Glutamatergic neuron (in vitro differentiated cells): ENCODE measurements around the gene CCR7. TPM values are rescaled to one million over a fixed set of nuclear protein-coding genes. Genes with fewer than 3 reads are reported as not detected.

ENCODE experiments used
- DNase-seq: peaks from one replicate; pipeline ENCODE4 v3.0.0; 2022
- H3K27ac Mint-ChIP-seq: one replicate; pipeline ENCODE4 v1.8.0; 2020; ENCODE audit warnings: mild to moderate bottlenecking, mixed read lengths, inconsistent platforms; ENCODE audit not compliant: unreplicated experiment
- H3K27me3 Mint-ChIP-seq: one replicate; pipeline ENCODE4 v1.8.0; 2020; ENCODE audit warnings: mild to moderate bottlenecking, moderate library complexity, mixed read lengths, inconsistent platforms; ENCODE audit not compliant: unreplicated experiment
- H3K36me3 Mint-ChIP-seq: one replicate; pipeline ENCODE4 v1.8.0; 2020; ENCODE audit warnings: mild to moderate bottlenecking, mixed read lengths, inconsistent platforms; ENCODE audit not compliant: unreplicated experiment
- H3K4me1 Mint-ChIP-seq: one replicate; pipeline ENCODE4 v1.8.0; 2020; ENCODE audit warnings: mild to moderate bottlenecking, low read depth, mixed read lengths, inconsistent platforms; ENCODE audit not compliant: unreplicated experiment
- H3K4me3 Mint-ChIP-seq: one replicate; pipeline ENCODE4 v1.8.0; 2020; ENCODE audit warnings: mild to moderate bottlenecking, mixed read lengths, inconsistent platforms; ENCODE audit not compliant: unreplicated experiment
- H3K9me3 Mint-ChIP-seq: one replicate; pipeline ENCODE4 v1.8.0; 2020; ENCODE audit warnings: mild to moderate bottlenecking, moderate library complexity, mixed read lengths, inconsistent platforms; ENCODE audit not compliant: unreplicated experiment
- CTCF ChIP-seq: fragments of 200-600 bp; sonication (generic); IDR thresholded peaks from one replicate; pipeline ENCODE4 v1.5.0; 2021; ENCODE audit not compliant: partially characterized antibody, unreplicated experiment
- total RNA-seq: library from RNA; stranded (reverse); fragmentation: NEBNext Ultra II Directional; extraction: Animal tissue kit (Norgen Biotek cat#: 25700); gene quantifications from one replicate; pipeline ENCODE4 v1.2.1, GENCODE V29; 2021; ENCODE audit not compliant: unreplicated experiment

Gene CCR7
- total RNA-seq, 1 donor from 2014 or later = not detected

GRCh38 chr17:40563220-40564052 is 1.8 kb downstream of the CCR7 start:
- Mint-ChIP-seq H3K4me1 (peaks cover 17% of the 10 kb centered on the region), H3K27ac (no peak overlapping the region), H3K9me3 (peaks cover 9% of the 10 kb centered on the region), H3K4me3 (no peak overlapping the region), H3K27me3 (peaks cover 4% of the 10 kb centered on the region), H3K36me3 (no peaks in the 10 kb centered on the region)
- no peak for DNase-seq
- no peak for TF ChIP-seq CTCF

GRCh38 chr17:40562838-40563219 is 2.4 kb downstream of the CCR7 start:
- no peak overlapping the region for H3K4me3 Mint-ChIP-seq
- no peak for TF ChIP-seq CTCF
- peaks cover 23% of the 10 kb centered on the region for H3K4me1 Mint-ChIP-seq
- no peak overlapping the region for H3K27ac Mint-ChIP-seq
- H3K9me3 Mint-ChIP-seq = peaks cover 9% of the 10 kb centered on the region
- DNase-seq = no peak
- peaks cover 4% of the 10 kb centered on the region for H3K27me3 Mint-ChIP-seq
- H3K36me3 Mint-ChIP-seq = no peaks in the 10 kb centered on the region

- Mint-ChIP-seq H3K36me3 (no peaks in the 10 kb centered on the region), H3K27ac (no peak overlapping the region), H3K27me3 (peaks cover 4% of the 10 kb centered on the region), H3K4me3 (no peak overlapping the region), H3K9me3 (peaks cover 9% of the 10 kb centered on the region), H3K4me1 (peaks cover 28% of the 10 kb centered on the region)
- TF ChIP-seq CTCF = no peak
- DNase-seq = no peak
Measured at GRCh38 chr17:40561871-40562611, 3.2 kb downstream of the CCR7 start.

GRCh38 chr17:40561294-40561870 is 3.9 kb downstream of the CCR7 start:
- Mint-ChIP-seq H3K27me3 (peaks cover 4% of the 10 kb centered on the region), H3K4me3 (no peak overlapping the region), H3K27ac (no peak overlapping the region)

More at GRCh38 chr17:40561294-40561870, 3.9 kb downstream of the CCR7 start:
- Mint-ChIP-seq H3K4me1 (peaks cover 31% of the 10 kb centered on the region), H3K9me3 (peaks cover 9% of the 10 kb centered on the region), H3K36me3 (no peaks in the 10 kb centered on the region)
- no peak for TF ChIP-seq CTCF
- no peak for DNase-seq
